OCI-LY3 (cell line): Measurements from ENCODE around the gene C1RL.

ENCODE experiments used
- EZH2phosphoT487 ChIP-seq: fragments of 200-600 bp; shearing (Covaris generic); IDR thresholded peaks from 2 replicates; pipeline ENCODE4 v1.6.1; 2018; ENCODE audit warnings: antibody characterized with exemption, mixed run types, low read depth
- TF ChIP-seq, protein P1 (sequence below): fragments of 200-600, 300-600 bp; sonication (generic); IDR thresholded peaks from 2 replicates; pipeline ENCODE4 v1.5.1; 2014; ENCODE audit warnings: antibody characterized with exemption, low read length, low read depth

GRCh38 chr12:7096006-7096932 is 12.7 kb downstream of the C1RL start:
- TF ChIP-seq, protein P1, sequence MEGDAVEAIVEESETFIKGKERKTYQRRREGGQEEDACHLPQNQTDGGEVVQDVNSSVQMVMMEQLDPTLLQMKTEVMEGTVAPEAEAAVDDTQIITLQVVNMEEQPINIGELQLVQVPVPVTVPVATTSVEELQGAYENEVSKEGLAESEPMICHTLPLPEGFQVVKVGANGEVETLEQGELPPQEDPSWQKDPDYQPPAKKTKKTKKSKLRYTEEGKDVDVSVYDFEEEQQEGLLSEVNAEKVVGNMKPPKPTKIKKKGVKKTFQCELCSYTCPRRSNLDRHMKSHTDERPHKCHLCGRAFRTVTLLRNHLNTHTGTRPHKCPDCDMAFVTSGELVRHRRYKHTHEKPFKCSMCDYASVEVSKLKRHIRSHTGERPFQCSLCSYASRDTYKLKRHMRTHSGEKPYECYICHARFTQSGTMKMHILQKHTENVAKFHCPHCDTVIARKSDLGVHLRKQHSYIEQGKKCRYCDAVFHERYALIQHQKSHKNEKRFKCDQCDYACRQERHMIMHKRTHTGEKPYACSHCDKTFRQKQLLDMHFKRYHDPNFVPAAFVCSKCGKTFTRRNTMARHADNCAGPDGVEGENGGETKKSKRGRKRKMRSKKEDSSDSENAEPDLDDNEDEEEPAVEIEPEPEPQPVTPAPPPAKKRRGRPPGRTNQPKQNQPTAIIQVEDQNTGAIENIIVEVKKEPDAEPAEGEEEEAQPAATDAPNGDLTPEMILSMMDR = no peak
- TF ChIP-seq EZH2phosphoT487 = no peak
